AG04449 (cell line): ENCODE data around the gene SF3A1.

Experiments used
- CTCF ChIA-PET: fragments of 350-600 bp; formaldehyde crosslinking; extraction: SDS; loops from one replicate; lab custom pipeline; 2021; ENCODE audit warnings: antibody characterized with exemption; lab: Yijun Ruan, JAX
- POLR2A ChIA-PET: fragments of 400-600, 350-600 bp; formaldehyde crosslinking; extraction: SDS; loops from one replicate; lab custom pipeline; 2020; ENCODE audit warnings: antibody characterized with exemption, inconsistent platforms; lab: Yijun Ruan, JAX
- DNase-seq: peaks from one replicate; pipeline ENCODE4 v3.0.0-alpha.2; 2010; ENCODE audit warnings: low read depth, low spot score
- H3K4me3 ChIP-seq: 2 replicates; pipeline ENCODE4 v1.5.1; 2011; ENCODE audit warnings: low read depth, mild to moderate bottlenecking, control low read depth, low read length
- TF ChIP-seq, protein P1 (sequence below): IDR thresholded peaks from one replicate; pipeline ENCODE4 v1.5.1; 2011; ENCODE audit warnings: mild to moderate bottlenecking, moderate library complexity, low read length, control low read depth, inconsistent platforms; ENCODE audit not compliant: insufficient read depth; ENCODE audit errors: missing control alignments

SF3A1 gene

DNA sequence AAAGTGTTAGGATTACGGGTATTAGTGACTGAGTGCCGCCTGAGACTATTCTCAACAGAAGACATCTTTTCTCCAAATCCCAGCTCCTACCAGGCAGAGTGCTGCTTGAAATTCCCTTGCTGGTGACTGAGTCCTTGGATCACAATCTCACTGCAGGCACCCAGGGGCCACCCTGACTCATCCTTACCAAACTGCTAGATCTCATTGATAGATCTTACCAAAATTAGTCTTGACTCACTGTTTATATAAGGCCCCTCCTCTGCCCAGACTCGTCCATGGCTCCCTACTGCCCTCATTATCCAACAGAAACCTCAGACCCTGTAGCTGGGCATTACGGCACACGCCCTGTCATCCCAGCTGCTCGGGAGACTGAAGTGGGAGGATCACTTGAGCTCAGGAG lies 44.6 kb downstream of the SF3A1 start:
- TF ChIP-seq, protein P1, sequence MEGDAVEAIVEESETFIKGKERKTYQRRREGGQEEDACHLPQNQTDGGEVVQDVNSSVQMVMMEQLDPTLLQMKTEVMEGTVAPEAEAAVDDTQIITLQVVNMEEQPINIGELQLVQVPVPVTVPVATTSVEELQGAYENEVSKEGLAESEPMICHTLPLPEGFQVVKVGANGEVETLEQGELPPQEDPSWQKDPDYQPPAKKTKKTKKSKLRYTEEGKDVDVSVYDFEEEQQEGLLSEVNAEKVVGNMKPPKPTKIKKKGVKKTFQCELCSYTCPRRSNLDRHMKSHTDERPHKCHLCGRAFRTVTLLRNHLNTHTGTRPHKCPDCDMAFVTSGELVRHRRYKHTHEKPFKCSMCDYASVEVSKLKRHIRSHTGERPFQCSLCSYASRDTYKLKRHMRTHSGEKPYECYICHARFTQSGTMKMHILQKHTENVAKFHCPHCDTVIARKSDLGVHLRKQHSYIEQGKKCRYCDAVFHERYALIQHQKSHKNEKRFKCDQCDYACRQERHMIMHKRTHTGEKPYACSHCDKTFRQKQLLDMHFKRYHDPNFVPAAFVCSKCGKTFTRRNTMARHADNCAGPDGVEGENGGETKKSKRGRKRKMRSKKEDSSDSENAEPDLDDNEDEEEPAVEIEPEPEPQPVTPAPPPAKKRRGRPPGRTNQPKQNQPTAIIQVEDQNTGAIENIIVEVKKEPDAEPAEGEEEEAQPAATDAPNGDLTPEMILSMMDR: no peak
- CTCF ChIA-PET: interaction anchor here (1.2 to 4.7 kb wide), 7 partner anchors 9 to 204 kb away, joined by 3 to 25 read pairs (median 4); partner anchors contain the start of gene CASTOR1
- no peak overlapping the region for H3K4me3 ChIP-seq
- POLR2A ChIA-PET: interaction anchor here (0.6 to 1.9 kb wide), 6 partner anchors 9 to 73 kb away, joined by 3 to 8 read pairs (median 4); partner anchors contain the start of genes CCDC157, SF3A1 and TBC1D10A
- DNase-seq: no peak

DNA sequence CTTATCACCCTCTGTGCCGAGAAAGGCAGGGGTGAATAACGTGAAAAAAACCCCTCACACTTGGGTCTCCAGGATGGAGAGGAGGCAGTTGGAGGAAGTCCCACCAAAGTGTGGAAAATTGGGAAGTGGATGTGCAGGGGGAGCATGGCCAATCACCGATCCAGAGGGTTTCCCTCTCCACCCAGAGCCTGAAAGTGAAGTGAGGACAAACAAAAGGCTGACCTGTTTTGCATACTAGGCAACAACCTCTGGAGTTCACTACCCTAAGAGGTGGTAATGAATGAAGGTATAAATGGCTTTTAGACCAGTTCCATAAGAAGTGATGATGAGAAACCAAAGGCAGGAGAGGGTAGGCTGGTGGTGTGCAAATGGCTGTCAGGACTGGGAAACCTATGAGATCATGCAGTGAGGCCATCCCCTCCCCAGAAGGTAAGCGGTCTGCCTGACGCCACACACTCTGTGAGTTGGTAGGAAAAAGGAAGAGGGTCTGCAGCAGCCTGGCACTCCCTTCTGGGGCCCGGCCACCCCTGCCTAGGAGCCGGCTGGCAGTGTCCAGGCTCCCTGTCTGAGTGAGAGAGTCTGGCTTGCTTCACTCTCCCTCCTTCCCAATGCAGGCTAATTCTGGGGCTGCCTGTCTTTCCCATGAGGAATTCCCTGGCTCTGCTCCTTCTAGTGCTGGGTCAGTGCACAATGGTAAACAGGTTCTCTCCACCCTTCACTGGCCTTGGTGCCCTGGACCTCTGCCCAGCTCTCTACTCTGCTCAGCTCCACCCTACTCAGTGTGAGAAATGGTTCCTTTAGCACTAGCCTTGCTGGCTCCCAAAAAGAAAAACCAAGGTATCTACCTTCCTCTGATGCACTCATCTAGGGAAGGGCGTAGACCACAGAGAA lies 45.6 kb downstream of the SF3A1 start:
- no peak for DNase-seq
- TF ChIP-seq, protein P1: no peak
- H3K4me3 ChIP-seq: no peak overlapping the region
- ChIA-PET CTCF (interaction anchor here (0.7 to 4.7 kb wide), 7 partner anchors 10 to 203 kb away, joined by 3 to 25 read pairs (median 4); partner anchors contain the start of gene CASTOR1), POLR2A (interaction anchor here (0.6 to 1.9 kb wide), 6 partner anchors 8 to 74 kb away, joined by 3 to 7 read pairs (median 4); partner anchors contain the start of gene TBC1D10A)

DNA sequence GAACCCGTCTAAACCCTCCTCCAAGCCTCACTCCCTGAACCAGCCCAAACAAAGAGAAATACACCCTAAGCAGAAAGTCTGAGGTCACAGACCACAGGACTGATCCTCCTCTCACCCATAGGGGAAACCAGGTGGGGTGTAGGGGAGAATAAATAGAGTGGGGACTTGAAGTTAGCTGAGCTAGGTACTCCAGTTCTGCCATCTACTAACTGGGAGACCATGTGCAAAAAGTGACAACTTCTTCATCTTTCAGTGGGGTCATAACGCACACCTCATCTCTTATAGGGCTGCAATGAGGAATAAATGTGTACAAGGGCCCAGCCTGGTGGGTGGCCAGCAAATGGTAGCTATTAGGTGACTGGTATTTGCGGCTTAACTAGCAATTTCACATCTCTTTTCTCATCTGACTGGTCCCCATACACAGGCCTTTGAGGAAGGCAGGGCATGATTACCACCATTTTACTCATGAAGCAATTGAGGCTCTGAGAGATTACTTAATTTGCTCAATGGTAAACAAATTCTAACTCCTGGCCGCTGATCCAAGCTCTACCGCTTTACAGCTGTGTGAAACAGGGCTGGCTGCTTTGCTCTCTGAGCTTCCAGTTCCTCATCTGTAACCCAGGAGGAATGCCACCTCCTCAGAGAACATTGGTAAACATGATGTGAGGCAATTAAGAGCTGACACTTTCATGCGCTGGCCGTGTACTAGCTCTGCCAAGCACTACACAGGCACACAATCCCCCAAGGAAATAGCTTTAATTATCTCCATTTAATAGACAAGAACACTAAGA lies 46.5 kb downstream of the SF3A1 start:
- no peak for DNase-seq
- no peak overlapping the region for H3K4me3 ChIP-seq
- ChIA-PET CTCF (interaction anchor here (0.7 to 2.2 kb wide), 3 partner anchors 9 to 22 kb away, joined by 3 to 9 read pairs (median 4); no protein-coding TSS in a partner anchor), POLR2A (interaction anchor here (0.6 to 1.3 kb wide), 4 partner anchors 8 to 60 kb away, joined by 3 to 7 read pairs (median 4); partner anchors contain the start of gene TBC1D10A)
- TF ChIP-seq, protein P1: no peak

DNA sequence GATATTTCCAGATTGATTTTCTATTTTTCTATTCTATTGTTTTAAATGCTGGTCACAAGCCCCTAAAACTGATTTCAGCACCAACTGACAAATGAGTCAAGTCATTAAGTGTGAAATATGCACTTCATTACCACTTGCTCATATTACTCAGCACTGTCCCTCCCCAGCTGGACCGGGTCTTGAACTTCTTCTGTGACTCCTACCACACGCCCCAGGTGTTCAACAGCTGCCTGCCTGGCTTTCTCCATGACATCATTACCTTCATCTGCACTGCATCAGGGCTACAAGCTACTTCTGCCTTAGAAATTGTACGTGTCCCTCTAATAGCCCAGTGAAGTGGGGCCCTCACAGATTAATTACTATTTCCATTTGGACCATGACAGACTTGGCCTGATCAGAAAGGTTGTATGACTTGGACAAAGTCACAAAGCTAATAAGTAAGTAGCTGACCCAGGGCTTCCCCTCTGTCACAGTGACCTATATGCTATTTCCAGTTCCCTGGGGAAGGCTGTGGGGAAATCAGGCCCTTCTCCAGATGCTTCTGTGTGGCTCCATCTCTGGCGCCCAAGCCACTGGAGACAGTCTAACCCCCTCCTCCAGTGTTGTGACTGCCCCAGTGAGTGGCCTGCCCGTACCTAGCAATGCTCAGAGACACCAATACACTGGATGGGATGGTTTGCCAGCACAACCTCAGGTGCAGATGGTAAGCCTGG lies 48.0 kb downstream of the SF3A1 start:
- TF ChIP-seq, protein P1: no peak
- no peak for DNase-seq
- ChIA-PET POLR2A (no interaction called here), CTCF (interaction anchor here (0.9 to 1.7 kb wide), 3 partner anchors 21 to 79 kb away, joined by 3 to 9 read pairs (median 4); partner anchors contain the start of gene RNF215)
- H3K4me3 ChIP-seq: no peak overlapping the region

DNA sequence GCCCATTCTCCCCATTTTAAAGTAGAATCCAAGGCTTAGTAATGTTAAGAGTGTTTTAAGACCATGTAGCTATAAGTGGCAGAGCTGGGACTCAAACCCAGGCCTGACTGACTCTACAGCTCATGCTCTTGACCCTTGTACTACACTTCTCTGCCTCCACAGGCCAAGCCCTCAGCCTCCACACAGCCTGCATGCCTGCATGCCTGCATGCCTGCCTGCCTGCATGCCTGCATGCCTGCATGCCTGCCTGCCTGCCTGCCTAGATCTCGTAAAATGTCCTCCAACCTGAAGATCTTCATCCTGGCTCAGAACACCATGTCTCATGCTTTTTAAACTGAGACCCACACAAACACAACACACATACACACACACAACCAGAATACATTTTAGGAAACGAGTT lies 48.6 kb downstream of the SF3A1 start:
- POLR2A ChIA-PET: no interaction called here
- CTCF ChIA-PET: interaction anchor here (0.9 to 1.7 kb wide), 2 partner anchors 20 to 52 kb away, joined by 3 to 9 read pairs; no protein-coding TSS in a partner anchor

More for the DNA sequence above, 48.6 kb downstream of the SF3A1 start:
- H3K4me3 ChIP-seq: no peak overlapping the region
- TF ChIP-seq, protein P1: no peak
- DNase-seq: no peak
